HG03139 (cell line): ENCODE results near the gene MPC1L.

ENCODE experiments used
- ATAC-seq: cut with Tn5 transposase; IDR thresholded peaks from one replicate; pipeline ENCODE4 v1.9.1; 2021; ENCODE audit not compliant: unreplicated experiment

MPC1L gene

DNA sequence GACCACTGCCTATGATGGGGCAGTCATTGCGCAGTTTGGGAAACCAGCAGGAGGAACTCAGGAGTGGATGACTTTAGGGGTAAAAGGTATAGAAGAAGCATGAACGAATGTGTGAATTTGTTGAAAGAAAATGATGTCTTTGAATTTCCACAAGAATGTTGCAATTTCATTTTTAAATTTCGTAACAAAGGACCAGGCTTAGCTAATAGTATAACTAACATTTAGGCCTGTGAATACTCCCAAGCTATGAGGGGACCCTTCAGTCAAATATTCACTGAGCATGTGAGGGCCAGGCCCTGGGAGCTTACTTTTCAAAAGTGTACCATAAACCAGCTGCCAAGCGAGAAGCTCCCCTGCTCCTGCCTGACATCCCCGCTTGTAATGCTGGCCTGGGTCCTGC lies 5.3 kb downstream of the MPC1L start:
- ATAC-seq = no peak

GRCh38 chrX:40632199-40632598 lies 9.0 kb downstream of the MPC1L start:
- ATAC-seq = no peak

DNA sequence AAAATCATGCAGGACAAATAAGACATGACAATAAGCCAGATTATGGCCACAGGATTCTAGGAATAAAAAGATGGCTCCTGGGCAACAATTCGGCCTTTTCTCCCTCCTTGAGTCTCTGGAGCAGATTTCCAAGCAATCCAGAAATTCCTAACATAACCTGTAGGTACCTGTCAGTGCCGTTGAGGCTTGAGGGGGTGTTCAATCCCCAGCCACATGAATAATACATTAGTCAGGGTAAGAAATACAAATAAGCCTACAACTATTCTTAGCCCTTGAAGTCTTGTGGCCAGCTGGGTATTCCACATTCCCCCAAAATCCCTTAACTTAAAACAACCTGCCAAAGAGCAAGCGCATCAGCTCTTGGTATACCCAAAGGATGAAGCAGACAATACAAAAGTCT lies 14.5 kb downstream of the MPC1L start:
- no peak for ATAC-seq

- no peak for ATAC-seq
Measured at GRCh38 chrX:40644176-40644575, 20.9 kb downstream of the MPC1L start.

DNA sequence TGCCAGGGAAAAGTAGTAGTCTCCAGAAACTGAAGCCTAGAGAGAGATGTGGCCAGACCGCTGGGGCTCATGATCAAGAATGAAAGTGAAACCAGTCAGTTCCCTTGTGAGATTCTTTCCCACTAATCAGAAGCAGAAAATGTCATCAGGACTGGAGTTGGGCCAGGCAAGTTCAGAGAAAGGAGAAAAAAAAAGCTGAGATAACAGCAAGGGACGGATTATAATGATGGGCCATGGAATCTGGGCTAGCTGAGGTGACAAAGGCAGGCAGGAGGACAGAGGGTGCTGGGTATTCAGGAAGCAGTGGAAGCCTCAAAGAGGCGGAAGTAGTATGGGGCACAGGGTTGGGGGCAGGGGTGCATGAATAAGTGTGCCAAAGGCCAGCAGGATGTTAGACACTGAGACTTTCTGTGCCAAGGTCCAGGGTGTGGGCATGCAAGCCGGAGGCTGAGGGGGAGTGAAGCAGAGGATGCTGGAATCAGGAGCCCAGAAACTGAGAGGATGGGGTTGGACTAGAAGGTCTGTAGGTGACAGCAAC lies 21.7 kb downstream of the MPC1L start:
- no peak for ATAC-seq

GRCh38 chrX:40646489-40647306 lies 23.5 kb downstream of the MPC1L start:
- peak; percentile 26 for ATAC-seq

GRCh38 chrX:40647307-40648197 lies 24.3 kb downstream of the MPC1L start, which contains the start of gene CXorf38:
Gene CXorf38, minus strand, starts transcription at chrX:40647561. Its CDS starts 41 bp downstream, at chrX:40647520.
- ATAC-seq = peak; percentile 55

DNA sequence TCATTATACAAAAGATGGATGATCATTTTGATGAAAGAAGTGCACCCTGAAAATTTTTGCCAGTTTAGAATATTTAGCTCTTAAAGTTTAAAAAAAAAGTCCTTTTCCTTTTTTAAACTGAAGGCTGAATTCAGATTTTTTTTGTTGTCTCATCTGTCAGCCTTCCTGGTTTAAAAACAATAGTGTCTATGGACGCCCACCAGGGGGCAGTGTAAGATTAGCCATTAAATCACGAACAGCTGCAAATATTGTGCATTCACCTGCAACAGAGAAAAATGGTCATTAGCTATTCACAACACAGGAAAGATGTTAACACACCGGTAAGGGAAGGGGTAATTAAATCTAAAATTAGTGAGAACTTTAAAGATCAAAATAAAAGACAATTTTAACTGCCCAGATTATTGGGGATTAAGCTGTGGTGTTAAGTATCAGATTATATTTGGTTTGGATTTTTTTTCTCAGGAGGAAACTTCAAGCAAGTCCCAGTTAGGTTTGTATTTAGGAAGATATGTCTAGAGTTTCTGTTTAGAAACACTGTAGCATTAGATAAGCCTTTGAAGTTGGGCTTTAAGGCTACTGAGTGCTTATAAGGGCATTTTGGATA lies 28.5 kb downstream of the MPC1L start:
- no peak for ATAC-seq

- ATAC-seq = no peak
Measured at GRCh38 chrX:40652664-40653063, 29.4 kb downstream of the MPC1L start.

GRCh38 chrX:40653535-40653934 lies 30.3 kb downstream of the MPC1L start:
- no peak for ATAC-seq

DNA sequence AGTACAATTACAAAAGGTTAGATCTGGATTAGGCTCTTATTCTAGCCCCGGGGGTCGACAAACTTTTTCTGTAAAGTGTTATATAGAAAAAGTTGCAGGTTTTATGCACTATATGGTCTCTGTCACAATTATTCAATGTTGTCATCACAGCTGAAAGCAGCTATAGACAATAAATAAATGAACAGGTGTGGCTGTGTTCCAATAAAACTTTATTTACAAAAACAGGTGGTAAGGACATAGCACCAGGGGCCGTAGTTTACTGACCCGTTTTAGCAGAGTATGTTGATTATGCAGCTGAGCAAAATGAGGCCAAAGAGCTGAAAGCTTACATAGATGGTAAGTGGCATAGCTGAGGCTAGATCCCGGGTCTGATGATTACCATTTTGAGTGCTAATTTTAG lies 37.2 kb downstream of the MPC1L start:
- no peak for ATAC-seq

- no peak for ATAC-seq
Measured at GRCh38 chrX:40661489-40661888, 38.3 kb downstream of the MPC1L start.

- ATAC-seq = no peak
Measured at GRCh38 chrX:40663078-40663740, 40.0 kb downstream of the MPC1L start.

DNA sequence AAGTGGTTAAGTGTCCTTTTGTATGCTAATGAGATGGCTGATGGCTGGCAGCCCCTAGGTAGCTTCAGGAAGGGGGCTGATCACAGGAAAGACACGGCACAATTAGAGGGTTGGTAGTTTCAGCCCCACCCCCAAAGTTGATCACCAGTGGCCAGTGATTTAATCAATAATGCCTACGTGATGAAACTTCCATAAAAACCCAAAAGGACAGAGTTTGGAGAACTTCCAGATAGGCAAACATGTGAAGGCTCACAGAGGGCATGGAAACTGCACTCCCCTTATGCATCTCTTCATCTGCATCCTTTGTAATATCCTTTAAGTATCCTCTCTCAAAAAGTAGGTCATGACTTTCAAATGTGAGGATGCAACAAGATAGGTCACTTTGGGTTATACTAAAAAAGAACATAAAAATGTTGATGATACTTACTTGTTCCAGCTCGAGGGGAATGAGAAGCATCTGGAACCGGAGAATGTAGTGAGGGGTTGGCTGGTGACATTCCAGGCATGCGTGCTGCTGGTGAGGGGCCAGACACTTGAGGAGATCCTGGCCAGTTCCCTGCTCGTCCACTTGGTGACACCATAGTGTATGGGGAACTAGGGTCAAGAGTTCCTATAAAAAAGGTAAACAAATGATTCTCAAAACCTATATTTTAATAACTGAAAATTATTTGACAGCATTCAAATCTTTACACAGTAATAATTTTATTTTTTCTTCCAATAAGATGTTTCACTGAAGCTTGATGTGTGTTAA lies 40.8 kb downstream of the MPC1L start:
- no peak for ATAC-seq

- no peak for ATAC-seq
Measured at GRCh38 chrX:40671126-40671525, 47.9 kb downstream of the MPC1L start.
